GM19372 (cell line): ENCODE results near the gene TMEM139.
"Not testable (repeated sequence)": the region's sequence is repeated elsewhere in the genome, so short reads cannot be mapped to it uniquely, and the experiment has no call there.

ENCODE experiments used
- ATAC-seq: cut with Tn5 transposase; IDR thresholded peaks from one replicate; pipeline ENCODE4 v1.9.1; 2021; ENCODE audit warnings: mild to moderate bottlenecking, low read depth, moderate library complexity; ENCODE audit not compliant: unreplicated experiment

The TMEM139 gene

DNA sequence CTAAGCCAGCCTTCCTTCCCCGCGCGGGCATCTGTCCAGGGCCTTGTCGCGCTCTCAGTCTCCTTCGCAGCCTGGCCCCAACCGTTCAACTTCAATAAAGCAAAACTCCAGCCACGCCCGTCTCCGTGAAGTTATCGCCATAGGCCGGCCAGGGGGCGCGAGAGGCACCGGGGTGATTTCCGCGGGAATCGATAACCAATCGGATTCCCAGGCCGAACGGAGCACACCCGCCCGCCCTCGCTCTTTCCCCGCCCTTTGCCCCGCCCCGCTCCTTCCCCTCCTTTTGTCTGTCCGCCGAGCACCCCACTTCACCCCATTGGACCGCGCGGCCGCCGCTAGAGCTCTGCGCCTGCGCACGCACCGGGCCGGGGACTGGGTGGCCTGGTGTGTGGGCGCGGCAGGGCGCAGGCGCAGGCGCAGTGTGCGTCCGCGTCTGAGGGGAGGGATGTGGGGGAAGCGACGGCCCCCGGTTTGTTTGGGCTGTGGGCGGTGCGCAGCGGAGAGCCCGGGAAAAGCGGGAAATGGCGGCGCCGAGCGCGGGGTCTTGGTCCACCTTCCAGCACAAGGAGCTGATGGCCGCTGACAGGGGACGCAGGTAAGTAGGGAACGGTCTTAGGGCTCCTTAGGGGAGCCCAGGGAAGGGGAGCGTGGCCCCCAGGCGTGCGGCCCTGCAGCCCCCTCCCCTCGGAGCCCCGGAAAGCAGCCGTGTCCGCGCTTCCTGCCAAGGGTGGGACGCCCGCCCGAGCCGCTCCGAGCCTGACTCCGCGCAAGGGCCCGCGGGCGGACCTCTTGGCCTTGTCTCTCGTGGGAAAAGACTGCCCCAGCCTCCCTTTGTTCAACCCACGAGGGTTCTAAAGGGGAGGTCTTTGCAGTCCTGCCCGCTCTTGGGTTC is 3.4 kb downstream of the TMEM139 start, which contains the start of gene CASP2:
Gene CASP2 (plus strand): TSS at position 417 of the 892 bp plus-strand sequence. CDS start 105 bp downstream, at position 522.
- ATAC-seq = peak; percentile 90

DNA sequence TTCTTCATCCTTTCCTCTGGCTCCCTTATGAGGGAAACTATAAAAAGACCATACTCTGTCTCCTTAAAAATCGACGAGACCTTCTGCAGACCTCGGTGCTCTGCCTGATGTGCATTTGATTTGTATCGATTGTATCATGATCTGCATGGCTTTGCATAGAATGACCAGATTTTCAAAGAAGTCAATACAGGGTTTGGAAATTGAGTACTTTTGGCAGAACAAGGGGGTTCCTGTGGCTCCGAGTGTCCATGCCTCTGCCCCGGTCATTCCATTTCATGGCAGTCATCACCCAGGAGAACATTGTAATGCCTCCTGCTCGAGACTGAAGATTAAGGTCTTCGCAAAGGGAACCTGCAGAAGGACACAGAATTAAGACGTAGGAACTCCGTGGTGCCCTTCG is 4.1 kb downstream of the TMEM139 start:
- ATAC-seq = no peak

- no peak for ATAC-seq
Measured at GRCh38 chr7:143289421-143289820, 4.7 kb downstream of the TMEM139 start.

DNA sequence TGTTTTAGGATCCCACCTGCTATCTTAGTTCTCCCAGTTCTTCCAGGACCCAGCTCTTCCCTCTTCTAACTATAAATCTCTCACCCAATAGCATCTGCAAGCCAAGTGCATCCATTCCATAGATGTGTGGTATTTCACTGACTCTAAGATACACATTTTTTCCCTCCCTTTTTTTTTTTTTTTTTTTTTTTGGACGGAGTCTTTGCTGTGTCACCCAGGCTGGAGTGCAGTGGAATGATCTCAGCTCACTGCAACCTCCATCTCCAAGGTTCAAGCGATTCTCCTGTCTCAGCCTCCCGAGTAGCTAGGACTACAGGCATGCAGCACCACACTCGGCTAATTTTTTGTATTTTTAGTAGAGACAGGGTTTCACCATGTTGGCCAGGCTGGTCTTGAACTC is 5.1 kb downstream of the TMEM139 start:
- ATAC-seq = not testable (repeated sequence)

- ATAC-seq = no peak
Measured at GRCh38 chr7:143290293-143290692, 5.5 kb downstream of the TMEM139 start.

- ATAC-seq = no peak
Measured at GRCh38 chr7:143292876-143293275, 8.1 kb downstream of the TMEM139 start.

DNA sequence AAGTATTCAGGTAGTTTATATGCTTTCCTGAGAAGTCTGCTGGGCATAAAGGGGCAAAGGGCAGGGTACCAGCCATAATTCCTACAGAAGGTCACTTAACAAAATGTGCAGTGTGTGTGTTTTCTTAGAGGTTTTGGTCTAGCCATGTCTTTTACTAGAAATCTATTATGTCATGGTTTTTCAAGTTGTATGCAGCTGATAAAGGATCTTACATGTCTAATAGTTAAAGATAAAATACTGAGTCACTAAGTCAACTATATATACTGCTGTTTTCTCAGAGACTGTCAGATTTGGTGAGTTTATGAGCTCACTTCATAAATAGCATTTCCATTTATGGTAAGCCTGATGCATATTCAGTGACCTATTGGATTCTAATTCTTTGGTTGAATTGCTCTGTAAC is 11.1 kb downstream of the TMEM139 start:
- no peak for ATAC-seq

DNA sequence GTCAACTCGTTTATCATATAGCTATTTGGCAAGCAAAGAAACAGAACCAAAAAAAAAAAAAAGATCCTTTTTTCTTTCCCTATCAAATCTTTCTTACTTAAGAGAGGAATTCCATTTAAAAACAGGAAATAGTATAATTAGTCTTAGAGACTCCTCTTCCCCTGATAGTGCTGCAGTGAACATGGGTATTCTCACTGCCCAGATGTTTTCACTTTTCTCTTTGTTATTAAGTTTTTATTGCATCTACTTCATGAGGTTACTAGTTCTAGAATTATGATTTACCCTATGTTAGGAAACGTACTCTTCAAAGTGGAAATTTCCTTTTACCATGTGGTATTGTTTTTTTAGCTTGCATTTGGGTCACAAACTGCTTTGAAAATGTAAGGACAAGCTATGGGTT is 11.9 kb downstream of the TMEM139 start:
- ATAC-seq = no peak

DNA sequence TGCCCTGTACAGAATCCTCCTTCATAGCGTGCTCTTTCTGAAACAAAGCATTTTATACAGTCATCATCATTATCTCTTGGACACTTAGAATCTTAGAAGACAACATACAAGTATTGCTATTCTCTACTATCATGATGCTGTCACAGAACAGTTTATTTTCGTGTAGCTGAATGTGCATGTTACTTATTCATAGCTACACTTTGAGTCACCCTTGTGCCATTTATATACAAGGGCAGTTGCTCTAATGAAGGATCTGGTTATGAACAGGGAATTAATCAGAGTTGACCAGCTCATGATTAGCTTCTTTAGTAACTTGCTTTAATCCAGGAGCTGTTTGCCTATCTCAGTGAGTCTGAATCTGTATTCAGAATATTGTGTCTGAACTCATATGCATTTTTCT is 14.6 kb downstream of the TMEM139 start:
- no peak for ATAC-seq

DNA sequence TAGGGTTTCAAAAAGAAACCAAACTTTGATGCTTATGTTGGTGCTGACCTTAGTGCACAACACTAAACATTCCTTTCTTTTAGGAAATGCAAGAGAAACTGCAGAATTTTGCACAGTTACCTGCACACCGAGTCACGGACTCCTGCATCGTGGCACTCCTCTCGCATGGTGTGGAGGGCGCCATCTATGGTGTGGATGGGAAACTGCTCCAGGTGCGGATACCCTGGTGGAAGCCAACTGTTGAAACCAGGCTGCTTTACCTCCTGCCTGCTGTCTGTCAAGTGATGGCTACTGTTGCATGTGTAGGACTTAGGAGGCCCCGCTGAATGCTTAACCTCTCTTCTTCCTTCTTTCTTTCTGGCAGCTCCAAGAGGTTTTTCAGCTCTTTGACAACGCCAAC is 15.1 kb downstream of the TMEM139 start:
- no peak for ATAC-seq

GRCh38 chr7:143300959-143301935 is 16.5 kb downstream of the TMEM139 start:
- ATAC-seq = no peak

GRCh38 chr7:143303733-143304132 is 19.0 kb downstream of the TMEM139 start:
- no peak for ATAC-seq

DNA sequence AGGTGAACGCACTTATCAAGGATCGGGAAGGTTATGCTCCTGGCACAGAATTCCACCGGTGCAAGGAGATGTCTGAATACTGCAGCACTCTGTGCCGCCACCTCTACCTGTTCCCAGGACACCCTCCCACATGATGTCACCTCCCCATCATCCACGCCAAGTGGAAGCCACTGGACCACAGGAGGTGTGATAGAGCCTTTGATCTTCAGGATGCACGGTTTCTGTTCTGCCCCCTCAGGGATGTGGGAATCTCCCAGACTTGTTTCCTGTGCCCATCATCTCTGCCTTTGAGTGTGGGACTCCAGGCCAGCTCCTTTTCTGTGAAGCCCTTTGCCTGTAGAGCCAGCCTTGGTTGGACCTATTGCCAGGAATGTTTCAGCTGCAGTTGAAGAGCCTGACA is 20.2 kb downstream of the TMEM139 start:
- ATAC-seq = no peak

- ATAC-seq = no peak
Measured at GRCh38 chr7:143305423-143306070, 20.8 kb downstream of the TMEM139 start.

DNA sequence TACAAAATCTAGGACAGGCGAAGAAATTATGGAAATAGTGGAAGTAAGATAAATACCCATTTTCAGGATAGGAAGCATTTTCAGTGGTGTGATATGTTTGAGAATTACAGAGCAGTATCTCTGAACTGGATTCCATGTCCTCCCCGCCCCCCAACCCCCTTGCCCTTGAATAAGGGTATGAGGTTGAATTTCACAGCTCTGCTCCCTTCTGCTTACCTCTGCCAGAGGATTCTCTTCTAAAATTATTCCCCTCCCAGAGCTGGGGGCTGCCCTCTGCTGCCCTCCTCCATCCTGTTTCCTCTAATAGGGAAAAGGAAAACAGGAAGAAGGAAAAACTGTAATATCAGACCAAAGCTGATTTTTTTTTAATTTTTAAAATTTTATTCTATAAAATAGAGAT is 23.9 kb downstream of the TMEM139 start:
- ATAC-seq = no peak

DNA sequence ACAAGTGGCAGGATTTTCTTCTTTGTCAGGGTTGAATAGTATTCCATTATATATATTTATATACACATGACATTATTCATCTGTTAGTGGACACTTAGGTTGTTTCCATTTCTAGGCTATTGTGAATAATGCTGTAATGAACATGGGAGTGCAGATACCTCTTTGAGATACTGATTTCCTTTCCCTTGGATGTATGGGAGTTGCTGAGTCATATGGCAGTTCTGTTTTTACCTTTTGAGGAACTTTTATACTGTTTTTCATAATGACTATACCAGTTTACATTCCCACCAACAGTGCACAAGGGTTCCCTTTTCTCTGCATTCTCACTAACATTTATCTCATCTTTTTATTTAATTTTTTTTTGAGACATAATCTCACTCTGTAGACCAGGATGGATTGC is 29.4 kb downstream of the TMEM139 start:
- no peak for ATAC-seq

DNA sequence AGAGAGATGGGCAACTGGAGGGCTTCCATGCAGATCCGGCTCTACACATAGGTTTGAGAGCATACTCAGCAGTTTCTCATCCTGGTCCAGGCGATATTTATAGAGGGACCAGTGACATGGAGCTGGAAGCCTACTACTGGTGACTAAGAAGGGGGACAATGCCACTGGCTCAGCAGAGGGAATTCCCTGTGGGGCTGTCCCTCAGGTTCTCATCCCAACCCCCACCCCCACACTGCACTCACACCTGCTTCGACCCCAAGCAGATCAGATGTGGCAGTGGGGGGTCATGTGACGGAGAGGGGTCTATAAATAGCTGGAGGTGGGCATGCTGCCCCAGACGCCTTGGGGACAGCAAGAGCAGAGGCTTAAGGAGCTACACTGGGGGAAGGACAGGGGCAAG is 31.0 kb downstream of the TMEM139 start, which contains the start of gene CLCN1:
Gene CLCN1 (plus strand): TSS at position 336 of the 400 bp plus-strand sequence. CDS start 102 bp downstream, outside the sequence.
- ATAC-seq = no peak

GRCh38 chr7:143316492-143316891 is 31.7 kb downstream of the TMEM139 start:
- no peak for ATAC-seq

- ATAC-seq = no peak
Measured at GRCh38 chr7:143318661-143319060, 33.9 kb downstream of the TMEM139 start.

- no peak for ATAC-seq
Measured at GRCh38 chr7:143320620-143321019, 35.9 kb downstream of the TMEM139 start.
